Activated naive CD4-positive, alpha-beta T cell (primary cell): ENCODE measurements around the gene MT1G.
A peak's percentile ranks its signal among the peaks of the same experiment; 100 is the strongest.
"Not testable (repeated sequence)": the region's sequence is repeated elsewhere in the genome, so short reads cannot be mapped to it uniquely, and the experiment has no call there.

Experiments used
- DNase-seq, 4 experiments: peaks; one replicate each; lab custom pipeline; 2025; lab: John Stamatoyannopoulos, UW

The MT1G gene

GRCh38 chr16:56684926-56685590 lies 17.2 kb upstream of the MT1G start:
- DNase-seq, result no peak

DNA sequence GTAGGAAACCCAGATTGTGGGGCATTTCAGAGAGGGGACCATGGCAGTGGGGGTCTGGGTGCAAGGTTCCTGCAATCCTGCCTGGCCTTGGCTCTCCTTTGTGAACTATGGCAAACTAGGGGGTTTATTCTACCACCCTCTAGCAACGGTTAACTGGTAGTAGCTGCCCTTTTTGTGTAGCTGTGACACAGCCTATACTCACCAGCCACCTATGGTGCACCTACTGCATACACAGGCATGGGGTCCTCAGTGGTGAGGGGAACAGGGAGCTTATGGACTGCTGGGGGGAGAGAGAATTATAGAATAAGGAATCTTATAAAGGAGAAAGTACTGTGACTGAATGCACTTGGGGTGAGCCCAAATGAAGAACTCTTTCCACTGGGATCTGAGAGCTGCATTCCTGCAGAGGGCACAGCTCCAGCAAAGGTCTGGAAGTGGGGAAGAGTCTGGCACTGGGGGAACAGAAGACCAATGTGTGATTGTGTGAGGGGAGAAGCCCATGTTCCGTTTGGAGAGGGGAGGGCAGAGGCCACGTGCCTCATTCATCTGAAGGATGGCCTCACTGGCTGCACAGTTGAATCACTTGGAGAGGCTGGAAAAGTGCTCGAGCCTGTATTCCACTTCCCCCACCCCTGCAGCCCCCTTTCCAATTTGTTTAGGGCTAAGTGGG lies 16.5 kb upstream of the MT1G start:
- no peak for DNase-seq

- no peak for DNase-seq
Measured at GRCh38 chr16:56683424-56684172, 15.7 kb upstream of the MT1G start.

DNA sequence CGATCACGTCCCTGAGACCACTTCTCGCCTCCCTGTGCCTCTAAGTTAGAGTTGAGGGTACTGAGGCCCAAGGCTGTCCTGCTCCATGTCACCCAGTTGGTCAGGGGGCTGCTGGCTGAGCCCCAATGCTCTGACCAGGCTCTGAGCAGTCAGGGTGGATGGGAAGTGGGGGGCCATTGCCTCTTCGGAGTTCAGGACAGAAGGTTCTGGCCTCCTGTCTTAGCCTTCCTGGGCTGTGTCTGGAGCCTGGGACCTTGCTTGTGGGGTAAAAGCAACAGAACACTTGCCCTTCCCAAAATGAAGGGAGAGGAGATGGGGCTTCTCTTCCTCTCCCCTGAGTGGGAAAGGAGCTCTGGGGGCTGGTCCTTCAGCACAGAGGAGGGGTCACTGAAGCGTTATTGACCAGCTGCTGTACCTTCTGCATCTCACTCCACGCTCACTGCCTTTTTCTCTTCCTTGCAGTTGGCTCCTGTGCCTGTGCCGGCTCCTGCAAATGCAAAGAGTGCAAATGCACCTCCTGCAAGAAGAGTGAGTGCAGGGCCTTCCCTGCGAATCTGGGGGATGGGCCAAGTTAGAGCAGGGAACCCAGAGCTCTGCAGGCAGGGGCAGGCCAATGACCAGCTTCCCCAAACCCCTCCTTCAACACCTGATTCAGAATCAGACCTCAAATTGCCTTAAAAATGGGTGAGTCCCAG lies 15.0 kb upstream of the MT1G start:
- DNase-seq, result no peak

DNA sequence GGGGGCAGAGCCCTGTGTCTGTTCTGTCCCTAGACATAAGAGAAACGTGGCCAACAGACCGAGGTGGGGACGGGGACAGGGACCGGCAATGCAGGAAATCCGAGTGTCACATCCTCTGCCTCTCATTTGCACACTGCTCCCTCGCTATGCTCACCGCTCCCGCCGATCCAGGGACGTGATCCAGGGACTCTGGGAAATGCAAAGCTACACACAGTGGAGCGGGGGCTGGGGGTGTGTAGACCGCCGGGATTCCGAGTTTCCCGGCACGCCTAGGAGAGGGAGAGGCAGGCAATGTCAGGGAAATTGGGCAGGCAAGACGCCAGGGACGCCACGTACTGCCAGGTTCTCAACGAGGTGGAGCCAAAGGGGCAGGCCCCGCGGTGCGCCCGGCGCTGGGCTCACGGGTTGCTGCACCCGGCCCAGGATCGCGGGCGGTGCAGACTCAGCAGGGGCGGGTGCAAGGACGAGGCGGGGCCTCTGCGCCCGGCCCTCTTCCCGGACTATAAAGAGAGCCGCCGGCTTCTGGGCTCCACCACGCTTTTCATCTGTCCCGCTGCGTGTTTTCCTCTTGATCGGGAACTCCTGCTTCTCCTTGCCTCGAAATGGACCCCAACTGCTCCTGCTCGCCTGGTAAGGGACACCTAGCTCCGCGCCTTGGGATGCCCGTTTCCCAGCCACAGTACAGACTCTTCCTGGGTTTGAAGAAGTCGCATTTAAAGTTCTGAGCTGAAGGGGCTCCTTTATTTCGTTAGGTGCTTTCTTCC lies 14.3 kb upstream of the MT1G start, which contains the start of gene MT1X:
Gene MT1X, plus strand, starts transcription at position 532 of the 764 bp plus-strand sequence. Its CDS starts 71 bp downstream, at position 603.
- DNase-seq, result peak; percentile 60 to 81 (median 64)

GRCh38 chr16:56679818-56680217 lies 12.0 kb upstream of the MT1G start:
- DNase-seq, result no peak

GRCh38 chr16:56679078-56679730 lies 11.3 kb upstream of the MT1G start:
- DNase-seq, result no peak

DNA sequence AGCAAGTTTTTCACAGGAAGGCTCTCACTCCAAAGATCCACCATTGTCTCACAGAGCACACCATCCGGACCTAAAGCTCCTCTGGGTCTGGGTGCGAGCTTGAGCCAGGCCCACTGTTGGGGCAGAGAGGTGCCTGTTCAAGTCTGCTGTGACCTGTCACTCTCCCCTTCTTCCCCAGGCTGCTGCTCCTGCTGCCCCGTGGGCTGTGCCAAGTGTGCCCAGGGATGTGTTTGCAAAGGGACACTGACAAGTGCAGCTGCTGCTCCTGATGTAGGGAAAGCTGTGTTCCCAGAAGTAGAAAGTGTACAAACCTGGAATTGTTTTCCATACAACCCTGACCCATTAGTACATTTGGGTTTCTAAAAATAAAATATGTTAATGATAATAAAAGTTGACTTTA lies 9.6 kb upstream of the MT1G start:
- DNase-seq, result no peak

GRCh38 chr16:56675685-56676210 lies 7.9 kb upstream of the MT1G start:
- DNase-seq, result peak in 1 of 4 experiments; percentile 46

- not testable (repeated sequence) for DNase-seq
Measured at GRCh38 chr16:56674570-56674969, 6.7 kb upstream of the MT1G start.

DNA sequence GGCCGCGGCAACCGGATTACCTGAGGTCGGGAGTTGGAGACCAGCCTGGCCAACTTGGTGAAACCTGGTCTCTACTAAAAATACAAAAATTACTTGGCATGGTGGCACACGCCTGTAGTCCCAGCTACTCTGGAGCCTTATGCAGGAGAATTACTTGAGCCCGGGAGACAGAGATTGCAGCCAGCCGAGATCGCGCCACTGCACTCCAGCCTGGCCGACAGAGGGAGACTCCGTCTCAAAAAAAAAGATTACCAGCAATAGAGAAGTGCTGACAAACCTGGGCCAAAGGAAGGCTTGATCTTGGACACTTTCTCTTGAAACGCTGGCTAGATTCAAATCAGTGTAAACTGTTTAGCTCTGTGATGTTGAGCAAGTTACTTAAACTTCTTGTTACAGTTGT lies 6.1 kb upstream of the MT1G start:
- peak in 1 of 4 experiments; percentile 12 for DNase-seq

DNA sequence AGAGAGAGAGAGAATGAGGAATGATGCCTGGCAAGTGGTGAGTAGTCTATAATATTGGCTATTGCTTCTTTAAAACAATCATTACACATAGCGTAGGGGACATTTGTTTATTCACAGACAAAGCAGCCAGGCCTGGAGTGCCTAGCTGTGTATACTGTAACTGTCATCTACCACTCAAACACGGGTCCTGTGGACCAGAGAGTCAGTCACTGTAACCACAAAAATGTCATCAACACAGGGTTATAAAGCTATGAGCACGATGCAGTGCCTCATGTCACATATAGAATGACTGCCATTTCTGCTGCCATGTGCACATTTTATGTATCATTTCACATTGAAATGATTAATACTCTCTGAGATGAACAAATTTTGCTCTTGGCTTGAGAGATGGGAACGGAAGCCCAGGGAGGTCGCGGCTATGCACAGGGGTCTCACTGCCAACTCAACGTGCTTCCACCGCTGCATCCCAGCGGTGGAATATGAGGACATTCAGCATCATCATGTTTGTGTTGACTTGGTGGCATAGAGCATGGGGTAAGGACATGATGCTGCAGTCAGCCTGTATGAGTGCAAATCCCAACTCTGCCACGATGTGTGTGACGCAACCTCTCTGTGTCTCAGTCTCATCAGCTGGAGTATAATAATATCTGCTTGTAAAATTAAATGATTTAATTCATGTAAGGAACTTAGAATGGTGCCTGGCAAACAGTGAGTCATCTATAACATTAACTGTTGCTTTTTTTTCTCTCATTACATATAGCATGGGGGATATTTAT lies 5.1 kb upstream of the MT1G start:
- no peak for DNase-seq

DNA sequence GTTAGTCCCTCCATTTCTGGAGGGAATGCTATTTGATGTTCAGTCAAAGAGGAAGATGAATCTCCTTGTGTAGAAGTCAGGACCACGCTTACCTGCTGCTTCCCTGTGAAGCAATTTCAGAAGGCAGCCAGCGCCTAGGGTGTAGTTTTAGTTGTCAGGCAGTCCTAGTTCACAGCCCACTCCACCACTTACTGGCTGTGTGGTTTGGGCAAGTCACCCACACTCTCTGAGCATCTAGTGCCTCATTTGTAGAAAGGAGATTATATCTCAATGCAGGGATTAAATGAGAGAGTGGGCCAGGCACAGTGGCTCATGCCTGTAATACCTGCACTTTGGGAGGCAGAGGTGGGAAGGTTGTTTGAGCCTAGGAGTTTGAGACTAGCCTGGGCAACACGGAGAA lies 4.3 kb upstream of the MT1G start:
- not testable (repeated sequence) for DNase-seq

GRCh38 chr16:56671691-56672090 lies 3.8 kb upstream of the MT1G start:
- DNase-seq, result not testable (repeated sequence)

- DNase-seq, result no peak
Measured at GRCh38 chr16:56670620-56670934, 2.7 kb upstream of the MT1G start.

DNA sequence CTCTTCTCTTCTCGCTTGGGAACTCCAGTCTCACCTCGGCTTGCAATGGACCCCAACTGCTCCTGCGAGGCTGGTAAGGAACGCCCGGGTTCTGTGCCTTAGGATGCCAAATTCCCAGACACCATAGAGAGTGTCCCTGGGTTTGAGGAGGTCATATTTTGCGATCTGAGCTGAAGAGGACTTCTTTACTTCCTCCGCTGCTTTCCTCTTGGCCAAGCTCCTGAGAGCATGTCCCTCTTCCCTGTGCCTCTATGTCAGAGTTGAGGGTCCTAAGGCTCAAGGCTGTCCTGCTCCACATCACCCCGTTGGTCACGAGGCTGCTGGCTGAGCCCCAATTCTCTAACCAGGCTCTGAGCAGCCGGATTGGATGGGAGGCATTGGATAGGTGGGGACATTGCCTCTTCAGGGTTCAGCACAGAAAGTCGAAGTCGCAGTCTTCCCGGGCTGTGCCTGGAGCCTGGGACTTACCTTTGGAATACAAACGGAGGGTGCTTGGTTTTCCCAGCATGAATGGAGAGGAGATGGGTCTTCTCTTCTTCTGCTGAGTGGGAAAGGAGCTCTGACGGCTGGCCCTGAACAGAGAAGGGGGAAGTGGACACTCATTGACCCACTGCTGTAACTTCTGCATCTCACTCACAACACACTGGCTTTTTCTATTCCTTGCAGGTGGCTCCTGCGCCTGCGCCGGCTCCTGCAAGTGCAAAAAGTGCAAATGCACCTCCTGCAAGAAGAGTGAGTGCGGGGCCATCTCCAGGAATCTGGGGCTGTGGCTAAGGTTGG lies 2.2 kb upstream of the MT1G start:
- no peak for DNase-seq

- no peak for DNase-seq
Measured at GRCh38 chr16:56669005-56669839, 1.4 kb upstream of the MT1G start, which contains the start of gene MT1H. Gene MT1H, plus strand, starts transcription at chr16:56669814. Its CDS starts 71 bp downstream, at chr16:56669885.
